Right ventricle myocardium superior (tissue), 1 donor: ENCODE data around the gene TBC1D5. TPM values are rescaled to one million over a fixed set of nuclear protein-coding genes. Genes with fewer than 3 reads are reported as not detected.
"Not testable (repeated sequence)": the region's sequence is repeated elsewhere in the genome, so short reads cannot be mapped to it uniquely, and the experiment has no call there.

Source experiments
- ATAC-seq: fragments of 200-7000 bp; cut with Tn5 transposase; one replicate; pipeline ENCODE4 v1.9.1; 2020; ENCODE audit warnings: mild to moderate bottlenecking; ENCODE audit not compliant: poor library complexity
- DNase-seq: peaks from one replicate; pipeline ENCODE4 v3.0.0-alpha.2; 2020
- intact Hi-C: fragments of 100-400 bp; cut with DNase I; formaldehyde crosslinking; loops from one replicate; pipeline ENCODE4 v1.11.2; 2022
- total RNA-seq: library from RNA; stranded (reverse); fragmentation: NEBNext Ultra II Directional; extraction: Animal tissue kit (Norgen Biotek cat#: 25700); gene quantifications from one replicate; pipeline ENCODE4 v1.2.1, GENCODE V29; 2021
- donor health status: DM: no; HTN: yes; CAD: no; lungs with severe emphysema.

TBC1D5 gene
- total RNA-seq, 1 donor from 2014 or later: 28.2 TPM

- ATAC-seq (peak; percentile 22), DNase-seq (no peak)
- intact Hi-C loops: no loop called here
Observed at GRCh38 chr3:17752436-17752835, 10.0 kb upstream of the TBC1D5 start.

GRCh38 chr3:17749705-17750293 lies 7.4 kb upstream of the TBC1D5 start:
- DNase-seq (no peak), ATAC-seq (no peak)
- intact Hi-C loops: no loop called here

DNA sequence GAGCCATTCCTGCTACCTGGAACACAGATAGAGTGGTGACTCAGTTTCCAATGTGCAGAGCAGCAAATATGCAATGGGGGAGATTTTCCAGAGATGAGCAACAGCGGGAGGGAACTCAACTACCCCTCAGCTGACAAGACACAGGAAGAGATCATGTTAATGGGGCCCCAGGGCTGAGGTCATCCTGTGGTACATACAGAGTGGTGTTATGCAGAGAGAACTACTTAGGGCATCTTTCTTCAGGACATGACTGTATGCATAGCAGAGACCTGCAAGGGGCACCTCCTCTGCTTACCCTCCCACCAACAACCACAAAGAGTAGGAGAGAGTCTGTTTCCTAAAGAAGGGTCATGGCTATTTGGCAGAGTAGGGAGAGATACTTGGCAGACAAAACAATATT lies 6.8 kb upstream of the TBC1D5 start:
- intact Hi-C loops: no loop called here
- ATAC-seq (no peak), DNase-seq (no peak)

DNA sequence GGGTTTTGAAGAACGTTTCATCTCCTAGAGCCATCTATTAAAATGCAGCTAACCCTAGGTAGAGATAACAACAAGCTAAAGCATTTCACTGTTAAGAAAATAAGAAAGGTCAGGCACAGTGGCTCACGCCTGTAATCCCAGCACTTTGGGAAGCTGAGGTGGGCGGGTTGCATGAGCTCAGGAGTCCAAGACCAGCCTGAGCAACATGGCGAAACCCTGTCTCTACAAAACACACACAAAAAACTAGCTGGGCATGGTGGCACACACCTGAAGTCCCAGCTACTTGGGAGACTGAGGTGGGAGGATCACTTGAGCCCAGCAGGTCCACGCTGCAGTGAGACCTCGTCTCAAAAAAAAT lies 5.4 kb upstream of the TBC1D5 start:
- DNase-seq: no peak
- intact Hi-C loops: no loop called here
- ATAC-seq: no peak

GRCh38 chr3:17747174-17747889 lies 4.9 kb upstream of the TBC1D5 start:
- DNase-seq: no peak
- intact Hi-C loops: no loop called here
- no peak for ATAC-seq

- ATAC-seq (no peak), DNase-seq (no peak)
Observed at GRCh38 chr3:17745894-17746293, 3.5 kb upstream of the TBC1D5 start.

GRCh38 chr3:17745301-17745700 lies 2.9 kb upstream of the TBC1D5 start:
- DNase-seq (no peak), ATAC-seq (no peak)
- intact Hi-C loops: no loop called here

More at GRCh38 chr3:17745894-17746293, 3.5 kb upstream of the TBC1D5 start:
- intact Hi-C loops: no loop called here

- intact Hi-C loops: no loop called here
- DNase-seq: no peak
- no peak for ATAC-seq
Observed at GRCh38 chr3:17744693-17745092, 2.3 kb upstream of the TBC1D5 start.

- no peak for DNase-seq
- ATAC-seq: no peak
- intact Hi-C loops: no loop called here
Observed at GRCh38 chr3:17743658-17743995, 1.2 kb upstream of the TBC1D5 start.

DNA sequence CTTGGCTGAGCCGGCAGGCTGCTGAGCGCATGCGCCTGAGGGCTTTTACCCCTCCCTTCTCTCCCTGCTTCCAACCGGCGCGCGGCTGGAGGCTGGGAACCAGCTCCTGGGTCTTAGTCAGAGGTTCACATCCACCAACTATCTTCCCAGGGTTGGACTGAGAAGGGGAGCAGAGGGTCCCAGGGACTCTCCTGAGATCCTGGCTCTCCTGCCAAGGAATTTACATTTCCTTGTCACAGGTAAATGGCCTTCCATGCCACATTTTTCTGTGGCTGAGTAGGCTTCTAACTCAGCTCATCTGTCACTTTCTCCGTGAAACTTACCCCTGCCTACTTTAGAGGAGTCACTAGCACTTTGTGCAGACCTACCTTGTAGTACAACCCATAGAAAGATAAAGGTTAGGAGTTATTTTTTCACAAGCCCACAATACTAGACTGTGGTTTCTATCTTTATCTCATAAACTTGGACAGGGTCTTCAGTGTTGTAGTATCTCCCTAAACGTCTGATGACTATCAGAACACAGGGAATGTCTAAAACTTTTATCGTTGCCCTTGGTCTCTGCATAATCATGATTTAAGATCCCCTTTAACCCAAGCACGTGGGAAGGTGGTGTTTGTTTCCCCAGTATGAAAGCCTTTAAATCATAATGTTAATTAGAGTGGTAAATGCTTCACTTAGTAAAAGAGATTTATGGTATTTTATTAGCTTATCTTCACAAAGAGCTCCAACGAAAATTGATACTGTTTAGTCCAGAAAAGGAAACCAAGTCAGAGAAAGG lies 638 bp upstream of the TBC1D5 start:
- no peak for ATAC-seq
- intact Hi-C loops: no loop called here

DNA sequence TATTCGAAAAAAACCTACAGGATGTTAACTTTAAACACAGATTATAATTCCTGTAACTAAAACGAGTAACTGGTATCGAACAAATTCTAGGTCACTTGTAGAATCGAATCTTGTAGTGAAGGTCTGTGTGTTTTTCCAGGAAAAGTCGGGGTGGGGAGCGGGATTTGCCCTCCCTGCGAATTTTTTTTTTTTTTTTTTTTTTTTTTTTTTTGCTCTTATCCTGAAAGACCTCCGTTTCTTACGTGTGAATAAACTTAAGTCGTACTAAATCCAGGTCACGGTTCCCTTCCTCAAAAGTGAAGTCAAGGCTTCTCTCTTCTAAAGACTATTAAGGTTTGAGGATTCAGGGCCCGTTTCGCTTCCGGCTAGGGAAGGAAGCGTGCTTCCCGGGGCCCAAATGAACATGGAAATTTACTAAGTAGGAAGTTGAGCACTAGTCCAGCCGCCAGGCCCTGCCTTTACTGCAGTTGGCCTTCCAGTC lies 770 bp downstream of the TBC1D5 start:
- DNase-seq (no peak), ATAC-seq (no peak)
- intact Hi-C loops: no loop called here

More for the DNA sequence above, 638 bp upstream of the TBC1D5 start:
- no peak for DNase-seq

- DNase-seq (no peak), ATAC-seq (no peak)
- intact Hi-C loops: no loop called here
Observed at GRCh38 chr3:17740721-17741141, 1.7 kb downstream of the TBC1D5 start.

DNA sequence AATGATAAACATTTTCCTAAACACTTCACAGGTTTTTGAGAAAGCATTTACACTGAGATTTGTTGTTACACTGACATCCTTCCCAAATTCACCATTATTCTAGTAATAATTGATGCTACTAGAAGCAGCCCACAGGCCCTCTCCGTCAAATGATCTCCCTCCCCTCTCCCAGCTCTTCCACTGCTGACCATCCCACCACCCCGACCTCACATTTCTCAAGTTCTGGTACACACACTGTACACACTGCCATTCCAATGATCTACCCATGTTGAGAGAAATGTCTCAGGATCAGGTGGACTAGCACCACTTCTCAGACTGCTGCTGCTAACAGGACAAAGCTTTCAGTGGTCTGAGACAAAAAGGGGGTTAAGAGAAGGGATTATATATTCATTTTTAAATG lies 3.5 kb downstream of the TBC1D5 start:
- DNase-seq (no peak), ATAC-seq (no peak)
- intact Hi-C loops: no loop called here

GRCh38 chr3:17738219-17738618 lies 4.2 kb downstream of the TBC1D5 start:
- no peak for ATAC-seq
- no peak for DNase-seq
- intact Hi-C loops: no loop called here

DNA sequence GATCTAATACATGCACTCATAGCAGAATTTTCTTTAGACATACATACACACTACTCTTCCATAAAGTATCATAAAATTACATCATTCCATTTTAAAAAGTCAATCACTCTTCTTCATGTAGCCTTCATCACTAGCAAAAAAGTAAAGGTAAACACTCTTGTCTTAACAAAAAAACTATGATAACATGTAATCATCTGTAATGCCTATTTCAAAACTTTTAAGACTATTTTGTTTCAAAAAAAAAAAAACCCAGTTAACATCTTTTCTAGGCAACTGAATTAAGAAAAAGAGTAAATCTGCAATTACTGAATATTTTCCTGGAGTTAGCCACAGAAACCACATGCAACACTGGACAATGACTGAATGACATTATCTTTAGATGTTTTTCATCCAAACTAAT lies 4.8 kb downstream of the TBC1D5 start:
- DNase-seq: no peak
- no peak for ATAC-seq
- intact Hi-C loops: no loop called here

DNA sequence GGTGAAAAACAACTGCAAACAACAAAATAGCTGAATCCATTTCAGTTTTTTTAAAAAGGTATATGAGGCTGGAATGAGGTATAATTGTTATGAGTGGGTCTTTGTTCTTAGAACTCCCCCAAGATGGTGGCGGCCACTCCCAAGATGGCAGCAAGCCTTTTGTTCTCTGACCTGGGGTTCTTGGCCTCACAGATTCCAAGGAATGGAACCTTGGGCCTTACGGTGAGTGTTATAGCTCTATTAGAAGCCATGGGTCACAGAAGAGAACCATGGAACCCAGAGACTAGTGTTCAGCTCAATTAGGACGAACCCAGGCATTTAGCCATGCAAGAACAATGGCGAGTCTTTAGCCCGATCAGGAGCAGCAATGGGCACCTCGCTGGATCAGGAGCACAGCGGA lies 7.1 kb downstream of the TBC1D5 start:
- intact Hi-C loops, ATAC-seq, DNase-seq: not testable (repeated sequence)

DNA sequence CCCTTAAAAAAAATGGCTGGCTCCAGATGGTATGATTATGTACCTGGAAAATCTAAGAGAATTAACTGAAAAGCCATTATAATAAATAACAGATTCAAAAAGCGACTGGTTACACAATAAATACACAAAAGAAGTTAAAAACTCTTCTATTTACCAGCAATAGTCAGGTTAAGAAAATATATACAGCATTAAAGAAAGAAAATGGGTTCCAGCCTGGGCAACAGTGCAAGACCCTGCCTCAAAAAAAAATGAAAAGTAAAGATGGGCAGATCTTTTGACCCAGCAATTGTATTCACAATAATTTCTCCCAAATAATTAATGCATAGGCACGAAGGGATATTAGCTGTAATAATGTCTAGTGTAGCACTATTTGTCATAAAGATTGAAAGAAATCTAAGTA lies 8.7 kb downstream of the TBC1D5 start:
- ATAC-seq: no peak
- DNase-seq: no peak
- intact Hi-C loops: no loop called here

GRCh38 chr3:17733215-17733614 lies 9.2 kb downstream of the TBC1D5 start:
- intact Hi-C loops: no loop called here
- ATAC-seq (no peak), DNase-seq (no peak)

DNA sequence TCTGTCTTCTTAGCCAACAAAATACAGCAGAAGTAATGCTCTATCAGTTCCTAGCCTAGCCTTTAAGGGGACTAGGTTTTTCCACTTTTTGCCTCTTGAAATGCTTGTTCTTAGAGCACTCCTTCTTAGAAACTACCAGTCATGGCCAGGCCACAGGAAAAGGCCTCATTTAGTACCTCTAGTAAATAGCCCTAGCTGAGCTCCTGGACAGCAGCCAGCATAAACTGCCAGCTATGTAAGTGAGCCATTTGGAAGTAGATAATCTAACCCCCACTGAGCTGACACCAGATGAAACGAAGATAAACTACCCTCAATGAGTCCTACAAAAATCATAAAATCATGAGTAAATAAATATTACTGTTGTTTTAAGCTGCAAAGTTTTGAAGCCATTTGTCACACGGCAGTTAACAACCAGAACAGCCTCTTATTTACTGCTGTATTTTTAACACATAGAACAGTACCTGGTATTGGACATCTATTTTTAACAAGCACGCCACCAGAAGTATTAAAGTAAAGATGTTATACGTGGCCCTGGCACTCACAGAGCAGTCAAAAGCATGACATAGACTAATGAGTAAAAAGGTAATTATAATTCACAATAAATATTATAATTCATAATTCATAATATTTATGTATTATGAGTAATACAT lies 12.0 kb downstream of the TBC1D5 start:
- intact Hi-C loops: no loop called here
- DNase-seq: peak; percentile 51
- ATAC-seq: peak; percentile 76
